Tibial nerve (tissue), 3 donors: ENCODE measurements around the gene CNMD.

Experiments used
- POLR2A ChIP-seq, 2 donors: fragments of 450-650 bp; IDR thresholded peaks; one replicate each; pipeline ENCODE4 v1.6.1; 2017; ENCODE audit warnings: antibody characterized with exemption in 2 of 2, mild to moderate bottlenecking in 2 of 2, moderate library complexity in 2 of 2
- TF ChIP-seq, protein P1 (sequence below), 5 experiments: fragments of 200-600 bp in 3 of 5; fragments of 450-650 bp in 2 of 5; sonication (generic) in 3 of 5; IDR thresholded peaks; one replicate each; pipeline ENCODE4 v1.5.1; 2016 to 2019; ENCODE audit warnings: antibody characterized with exemption in 5 of 5, mild to moderate bottlenecking in 3 of 5, moderate library complexity in 2 of 5

GRCh38 chr13:52760077-52760476 is 20.5 kb upstream of the CNMD start:
- TF ChIP-seq, protein P1, sequence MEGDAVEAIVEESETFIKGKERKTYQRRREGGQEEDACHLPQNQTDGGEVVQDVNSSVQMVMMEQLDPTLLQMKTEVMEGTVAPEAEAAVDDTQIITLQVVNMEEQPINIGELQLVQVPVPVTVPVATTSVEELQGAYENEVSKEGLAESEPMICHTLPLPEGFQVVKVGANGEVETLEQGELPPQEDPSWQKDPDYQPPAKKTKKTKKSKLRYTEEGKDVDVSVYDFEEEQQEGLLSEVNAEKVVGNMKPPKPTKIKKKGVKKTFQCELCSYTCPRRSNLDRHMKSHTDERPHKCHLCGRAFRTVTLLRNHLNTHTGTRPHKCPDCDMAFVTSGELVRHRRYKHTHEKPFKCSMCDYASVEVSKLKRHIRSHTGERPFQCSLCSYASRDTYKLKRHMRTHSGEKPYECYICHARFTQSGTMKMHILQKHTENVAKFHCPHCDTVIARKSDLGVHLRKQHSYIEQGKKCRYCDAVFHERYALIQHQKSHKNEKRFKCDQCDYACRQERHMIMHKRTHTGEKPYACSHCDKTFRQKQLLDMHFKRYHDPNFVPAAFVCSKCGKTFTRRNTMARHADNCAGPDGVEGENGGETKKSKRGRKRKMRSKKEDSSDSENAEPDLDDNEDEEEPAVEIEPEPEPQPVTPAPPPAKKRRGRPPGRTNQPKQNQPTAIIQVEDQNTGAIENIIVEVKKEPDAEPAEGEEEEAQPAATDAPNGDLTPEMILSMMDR (IDR thresholded peaks at IDR 0.05) = no peak
- no peak for TF ChIP-seq POLR2A (IDR thresholded peaks at IDR 0.05)
